ENCODE data around the gene PROM1. TPM values are rescaled to one million over a fixed set of nuclear protein-coding genes. Genes with fewer than 3 reads are reported as not detected.

PROM1 gene
- total RNA-seq, 4 donors from 2014 or later: 3.3 to 4.6 (median 4.0) TPM

DNA sequence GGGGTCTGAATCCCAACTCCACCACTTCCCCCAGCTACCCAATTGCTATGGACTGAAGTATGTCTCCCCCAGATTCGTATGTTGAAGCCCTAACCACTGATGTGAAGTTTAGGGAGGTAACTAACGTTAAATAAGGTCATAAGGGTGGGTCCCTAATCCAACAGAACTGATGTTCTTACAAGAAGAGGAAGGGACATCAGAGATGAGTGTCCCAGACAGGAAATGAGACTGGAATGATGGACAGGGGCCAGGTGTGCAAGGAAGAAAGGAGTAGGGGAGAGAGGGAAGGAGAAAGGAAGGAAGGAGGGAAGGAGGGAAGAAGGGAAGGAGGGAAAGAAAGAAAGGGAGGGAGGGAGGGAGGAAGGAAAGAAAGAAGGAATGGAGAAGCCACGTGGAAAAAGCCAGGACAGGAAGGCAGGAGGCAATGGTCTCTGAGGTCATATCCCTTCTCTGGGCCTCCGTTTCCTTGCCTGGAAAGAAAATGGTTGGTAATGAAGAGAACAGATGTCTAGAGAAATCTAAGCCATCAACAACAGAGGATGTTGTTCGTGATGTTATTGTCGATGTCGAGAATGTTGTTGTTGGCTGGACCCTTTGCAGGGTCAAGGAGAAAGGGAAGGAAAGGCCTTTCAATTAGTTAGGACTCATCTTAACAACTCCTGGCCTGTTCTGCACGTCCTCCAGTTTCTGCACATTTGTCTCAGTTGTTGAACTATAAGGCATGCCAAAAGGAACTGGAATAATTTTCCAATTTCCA, 61.8 kb downstream of the PROM1 start:
- intact Hi-C loops (cut with DNase I): no loop called here
- no peaks in the 10 kb centered on the region for H3K27me3 ChIP-seq
- no peak overlapping the region for H3K27ac ChIP-seq (replicated peaks in 1 of 4)
- TF ChIP-seq POLR2AphosphoS5 (IDR thresholded peaks at IDR 0.05) (no peak), EP300 (IDR thresholded peaks at IDR 0.05) (no peak)
- TF ChIP-seq, protein P1, sequence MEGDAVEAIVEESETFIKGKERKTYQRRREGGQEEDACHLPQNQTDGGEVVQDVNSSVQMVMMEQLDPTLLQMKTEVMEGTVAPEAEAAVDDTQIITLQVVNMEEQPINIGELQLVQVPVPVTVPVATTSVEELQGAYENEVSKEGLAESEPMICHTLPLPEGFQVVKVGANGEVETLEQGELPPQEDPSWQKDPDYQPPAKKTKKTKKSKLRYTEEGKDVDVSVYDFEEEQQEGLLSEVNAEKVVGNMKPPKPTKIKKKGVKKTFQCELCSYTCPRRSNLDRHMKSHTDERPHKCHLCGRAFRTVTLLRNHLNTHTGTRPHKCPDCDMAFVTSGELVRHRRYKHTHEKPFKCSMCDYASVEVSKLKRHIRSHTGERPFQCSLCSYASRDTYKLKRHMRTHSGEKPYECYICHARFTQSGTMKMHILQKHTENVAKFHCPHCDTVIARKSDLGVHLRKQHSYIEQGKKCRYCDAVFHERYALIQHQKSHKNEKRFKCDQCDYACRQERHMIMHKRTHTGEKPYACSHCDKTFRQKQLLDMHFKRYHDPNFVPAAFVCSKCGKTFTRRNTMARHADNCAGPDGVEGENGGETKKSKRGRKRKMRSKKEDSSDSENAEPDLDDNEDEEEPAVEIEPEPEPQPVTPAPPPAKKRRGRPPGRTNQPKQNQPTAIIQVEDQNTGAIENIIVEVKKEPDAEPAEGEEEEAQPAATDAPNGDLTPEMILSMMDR (IDR thresholded peaks at IDR 0.05): no peak
- H3K9me3 ChIP-seq: no peaks in the 10 kb centered on the region
- H3K4me1 ChIP-seq: peaks cover 0 to 5% (median 2%) of the 10 kb centered on the region in 4 donors
- no peak for DNase-seq (ENCODE audit: extremely low spot score)
- WGBS: 68% methylated on average over 8 of the region's 8 CpGs
- no peaks in the 10 kb centered on the region for H3K36me3 ChIP-seq
- H3K4me3 ChIP-seq: no peak overlapping the region

- no peak overlapping the region for H3K4me3 ChIP-seq
- no peaks in the 10 kb centered on the region for H3K36me3 ChIP-seq
- 49% methylated on average over 3 of the region's 3 CpGs for WGBS
- no peaks in the 10 kb centered on the region for H3K27me3 ChIP-seq
- DNase-seq (ENCODE audit: extremely low spot score): no peak
- peaks cover 0 to 5% (median 0%) of the 10 kb centered on the region in 4 donors for H3K4me1 ChIP-seq
- intact Hi-C loops (cut with DNase I): no loop called here
- TF ChIP-seq, protein P1 (IDR thresholded peaks at IDR 0.05): no peak
- no peak for TF ChIP-seq POLR2AphosphoS5 (IDR thresholded peaks at IDR 0.05)
- no peak for TF ChIP-seq POLR2A (IDR thresholded peaks at IDR 0.05; ENCODE audit: low read depth)
- TF ChIP-seq EP300 (IDR thresholded peaks at IDR 0.05): no peak
- no peaks in the 10 kb centered on the region for H3K9me3 ChIP-seq
- no peak overlapping the region for H3K27ac ChIP-seq (replicated peaks in 1 of 4)
These were observed 64.2 kb downstream of the PROM1 start for GRCh38 chr4:16019649-16020048.

DNA sequence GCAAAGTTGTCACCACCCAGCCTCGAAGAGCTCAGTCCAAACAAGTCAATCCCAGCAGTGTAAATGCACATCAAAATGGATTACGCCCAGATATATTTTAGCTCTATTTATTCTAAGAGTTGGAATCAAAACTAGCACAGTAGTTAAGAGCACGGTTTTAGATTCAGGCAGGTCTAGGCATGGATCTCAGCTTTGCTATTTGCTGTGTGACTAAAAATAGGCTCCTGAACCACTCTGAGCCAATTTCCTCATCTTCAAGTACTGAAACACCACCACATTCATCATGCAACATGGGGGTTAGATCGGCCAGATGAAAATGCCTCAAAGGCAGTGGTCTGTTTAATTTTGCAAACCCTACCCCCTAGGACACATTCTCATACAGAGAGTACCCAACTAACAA, 65.0 kb downstream of the PROM1 start:
- 84% methylated on average over 4 of the region's 4 CpGs for WGBS
- no peak for DNase-seq (ENCODE audit: extremely low spot score)
- Histone ChIP-seq H3K27me3 (no peaks in the 10 kb centered on the region), H3K36me3 (no peaks in the 10 kb centered on the region), H3K4me1 (peaks cover 0 to 5% (median 0%) of the 10 kb centered on the region in 4 donors), H3K9me3 (no peaks in the 10 kb centered on the region), H3K27ac (replicated peaks in 1 of 4) (no peak overlapping the region), H3K4me3 (no peak overlapping the region)
- intact Hi-C loops (cut with DNase I): no loop called here
- TF ChIP-seq POLR2A (IDR thresholded peaks at IDR 0.05; ENCODE audit: low read depth): no peak
- no peak for TF ChIP-seq POLR2AphosphoS5 (IDR thresholded peaks at IDR 0.05)
- TF ChIP-seq, protein P1 (IDR thresholded peaks at IDR 0.05): no peak
- no peak for TF ChIP-seq EP300 (IDR thresholded peaks at IDR 0.05)

DNA sequence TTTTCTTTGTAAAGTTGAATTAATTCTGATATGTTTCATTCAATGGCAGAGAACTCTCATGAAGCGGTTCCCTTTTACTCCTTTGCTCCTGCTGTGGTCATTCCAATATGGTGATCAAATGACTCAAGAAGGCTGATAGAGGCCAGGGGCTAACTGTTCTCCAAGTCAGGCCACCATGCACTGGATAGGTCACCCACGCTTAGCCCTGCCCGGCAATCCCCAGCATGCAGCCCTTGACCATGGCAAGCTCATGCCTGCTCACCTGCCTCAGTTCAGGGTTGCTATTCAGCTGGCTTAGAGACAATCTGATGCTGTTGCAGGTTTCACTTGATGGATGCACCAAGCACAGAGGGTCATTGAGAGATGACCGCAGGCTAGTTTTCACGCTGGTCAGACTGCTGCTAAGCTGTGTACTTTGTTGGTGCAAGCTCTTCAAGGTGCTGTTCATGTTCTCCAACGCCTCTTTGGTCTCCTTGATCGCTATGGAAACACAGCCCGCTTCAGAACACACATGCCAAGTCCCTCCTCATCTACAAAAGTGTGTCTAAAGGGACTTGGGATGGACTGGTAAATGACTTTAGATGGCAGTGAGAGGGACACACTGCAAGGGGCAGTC, 65.7 kb downstream of the PROM1 start:
- Histone ChIP-seq H3K9me3 (no peaks in the 10 kb centered on the region), H3K27ac (replicated peaks in 1 of 4) (no peak overlapping the region), H3K27me3 (no peaks in the 10 kb centered on the region), H3K36me3 (no peaks in the 10 kb centered on the region), H3K4me3 (no peak overlapping the region), H3K4me1 (peaks cover 0 to 5% (median 0%) of the 10 kb centered on the region in 4 donors)
- TF ChIP-seq, protein P1 (IDR thresholded peaks at IDR 0.05): no peak
- TF ChIP-seq EP300 (IDR thresholded peaks at IDR 0.05) (no peak), POLR2AphosphoS5 (IDR thresholded peaks at IDR 0.05) (no peak), POLR2A (IDR thresholded peaks at IDR 0.05; ENCODE audit: low read depth) (no peak)
- DNase-seq (ENCODE audit: extremely low spot score): no peak
- WGBS: 85% methylated on average over 7 of the region's 8 CpGs
- intact Hi-C loops (cut with DNase I): no loop called here
